SK-N-SH (cell line): ENCODE data around the gene SLC45A3. TPM values are rescaled to one million over a fixed set of nuclear protein-coding genes. Genes with fewer than 3 reads are reported as not detected.
A peak's percentile ranks its signal among the peaks of the same experiment; 100 is the strongest.

ENCODE experiments used
- CTCF ChIA-PET: fragments of 300-600, 350-600 bp; formaldehyde crosslinking; extraction: SDS; loops from one replicate; lab custom pipeline; 2021; lab: Yijun Ruan, JAX
- POLR2A ChIA-PET: fragments of 350-600 bp; sonication (Branson Sonifier 250); formaldehyde crosslinking; extraction: SDS; loops from one replicate; lab custom pipeline; 2020; ENCODE audit warnings: antibody characterized with exemption, inconsistent platforms; lab: Yijun Ruan, JAX
- DNase-seq: peaks from one replicate; pipeline ENCODE4 v3.0.0; 2012
- H2AFZ ChIP-seq: fragments of 200-600 bp; sonication (generic); 2 replicates; pipeline ENCODE4 v1.8.1; 2016; ENCODE audit warnings: antibody characterized with exemption, mild to moderate bottlenecking, low read depth
- H3F3A ChIP-seq: fragments of 200-600 bp; sonication (generic); replicated peaks from 2 replicates; pipeline ENCODE3; 2016; ENCODE audit warnings: antibody characterized with exemption, mild to moderate bottlenecking; ENCODE audit not compliant: insufficient read depth
- H3K27ac ChIP-seq, 2 experiments: fragments of 200-500 bp in 1 of 2; fragments of 200-600 bp in 1 of 2; sonication (Bioruptor generic) in 1 of 2; sonication (generic), shearing (Covaris generic) in 1 of 2; 2 replicates each; pipeline versions ENCODE4 v1.5.1 to v1.6.1; 2014 to 2016; ENCODE audit warnings: low read depth in 2 of 2, inconsistent platforms in 1 of 2, low read length in 1 of 2, mild to moderate bottlenecking in 1 of 2, mixed read lengths in 1 of 2
- H3K27me3 ChIP-seq: fragments of 200-600 bp; sonication (generic), shearing (Covaris generic); 2 replicates; pipeline ENCODE4 v1.6.1; 2016; ENCODE audit warnings: mixed run types; ENCODE audit not compliant: insufficient read depth
- H3K36me3 ChIP-seq, 2 experiments: fragments of 200-500 bp in 1 of 2; fragments of 200-600 bp in 1 of 2; sonication (Bioruptor generic) in 1 of 2; sonication (generic) in 1 of 2; replicated peaks in 1 of 2; 2 replicates each; pipeline versions ENCODE3 to v1.5.1; 2014 to 2016; ENCODE audit warnings: low read length in 1 of 2, mild to moderate bottlenecking in 1 of 2; ENCODE audit not compliant: insufficient read depth in 2 of 2, control insufficient read depth in 1 of 2
- H3K4me1 ChIP-seq, 2 experiments: fragments of 200-500 bp in 1 of 2; fragments of 200-600 bp in 1 of 2; sonication (Bioruptor generic) in 1 of 2; sonication (generic), shearing (Covaris generic) in 1 of 2; 2 replicates each; pipeline versions ENCODE4 v1.5.1 to v1.6.1; 2014 to 2016; ENCODE audit warnings: low read depth in 1 of 2, low read length in 1 of 2, mixed run types in 1 of 2; ENCODE audit not compliant: insufficient read depth in 2 of 2, control insufficient read depth in 1 of 2
- H3K4me2 ChIP-seq: fragments of 200-600 bp; sonication (generic), shearing (Covaris generic); 2 replicates; pipeline ENCODE4 v1.6.1; 2017; ENCODE audit warnings: mixed run types
- H3K4me3 ChIP-seq, 2 experiments: fragments of 200-500 bp in 1 of 2; fragments of 200-600 bp in 1 of 2; sonication (Bioruptor generic) in 1 of 2; sonication (generic), shearing (Covaris generic) in 1 of 2; 2 replicates each; pipeline versions ENCODE4 v1.5.1 to v1.8.1; 2014 to 2016; ENCODE audit warnings: low read depth in 2 of 2, inconsistent platforms in 1 of 2, low read length in 1 of 2, mild to moderate bottlenecking in 1 of 2, mixed read lengths in 1 of 2, moderate library complexity in 1 of 2
- H3K79me2 ChIP-seq: fragments of 200-600 bp; sonication (generic); 2 replicates; pipeline ENCODE4 v1.8.1; 2017; ENCODE audit warnings: mild to moderate bottlenecking; ENCODE audit not compliant: insufficient read depth
- H3K9ac ChIP-seq: fragments of 200-600 bp; sonication (generic); 2 replicates; pipeline ENCODE4 v1.6.1; 2017; ENCODE audit warnings: mixed run types
- H3K9me2 ChIP-seq: fragments of 200-600 bp; sonication (generic); 2 replicates; pipeline ENCODE4 v1.6.1; 2017; ENCODE audit warnings: mixed run types
- H3K9me3 ChIP-seq: fragments of 200-600 bp; sonication (generic); 2 replicates; pipeline ENCODE4 v1.6.1; 2017; ENCODE audit warnings: mixed run types, mild to moderate bottlenecking, moderate library complexity
- H4K20me1 ChIP-seq: fragments of 200-600 bp; sonication (generic); 2 replicates; pipeline ENCODE4 v1.6.1; 2017; ENCODE audit warnings: mild to moderate bottlenecking, mixed run types; ENCODE audit not compliant: insufficient read depth
- JUND ChIP-seq: IDR thresholded peaks from 2 replicates; pipeline ENCODE4 v1.4.0; 2012
- NFIC ChIP-seq: IDR thresholded peaks from 2 replicates; pipeline ENCODE4 v1.4.0; 2012; ENCODE audit warnings: borderline replicate concordance
- PBX3 ChIP-seq: IDR thresholded peaks from 2 replicates; pipeline ENCODE4; 2012
- REST ChIP-seq: IDR thresholded peaks from 2 replicates; pipeline ENCODE4 v1.6.1; 2012; ENCODE audit warnings: mild to moderate bottlenecking, low read depth, low read length, moderate library complexity
- SMC3 ChIP-seq: IDR thresholded peaks from 2 replicates; pipeline ENCODE4 v1.6.1; 2012; ENCODE audit warnings: low read depth, low read length, improper control_type of control experiment
- ZBTB33 ChIP-seq: IDR thresholded peaks from 2 replicates; pipeline ENCODE4 v1.4.0; 2012; ENCODE audit warnings: low read depth, borderline replicate concordance
- WGBS: methylation state at CpG from one replicate; pipeline ENCODE4 v1.1.6; 2017; ENCODE audit warnings: low lambda C conversion rate; 5-methylcytosine and 5-hydroxymethylcytosine counted together
- polyA plus RNA-seq, 3 experiments: library from polyadenylated mRNA; depleted of rRNA; stranded (reverse); fragments of >200 nt; gene quantifications; 2 replicates each; pipeline ENCODE4 v1.2.3, GENCODE V29; 2012

Gene SLC45A3
- polyA plus RNA-seq, 1 of the 3 experiments (the other 2 are of a cell fraction) = 4.6 TPM

GRCh38 chr1:205633421-205633976 lies 46.8 kb downstream of the SLC45A3 start (continued):
- TF ChIP-seq REST (no peak), NFIC (no peak), JUND (no peak), SMC3 (no peak)

- 86% methylated on average over 3 of the region's 3 CpGs for WGBS
- peak overlapping the region; percentile 83 for H3K4me2 ChIP-seq
- POLR2A ChIA-PET = interaction anchor here (0.8 to 2.3 kb wide), 7 partner anchors 9 to 345 kb away, joined by 3 to 12 read pairs (median 5); no protein-coding TSS in a partner anchor
- H3K27ac ChIP-seq = peak overlapping the region; percentile 81 to 86; a peak in 3 of 4 replicates
- H3F3A ChIP-seq = peaks cover 13% of the 10 kb centered on the region
- peak overlapping the region; percentile 73 for H2AFZ ChIP-seq
- H3K4me1 ChIP-seq = peaks cover 0 to 9% of the 10 kb centered on the region in 2 experiments; a peak in 2 of 4 replicates
- CTCF ChIA-PET = interaction anchor here (0.6 to 7.5 kb wide), 31 partner anchors 9 to 404 kb away, joined by 3 to 94 read pairs (median 6); partner anchors contain the start of genes NUCKS1 and SLC45A3
- peaks cover 34% of the 10 kb centered on the region for H3K79me2 ChIP-seq
- H3K27me3 ChIP-seq = no peaks in the 10 kb centered on the region
- H3K9me3 ChIP-seq = no peaks in the 10 kb centered on the region
- H3K9me2 ChIP-seq = no peaks in the 10 kb centered on the region
- H3K4me3 ChIP-seq = peak overlapping the region; percentile 67 to 77
- peak overlapping the region; percentile 79 for H3K9ac ChIP-seq
- TF ChIP-seq ZBTB33 (no peak), PBX3 (no peak)
- no peak for DNase-seq
- H3K36me3 ChIP-seq = peaks cover 0 to 7% of the 10 kb centered on the region in 2 experiments
- H4K20me1 ChIP-seq = no peaks in the 10 kb centered on the region
These were observed 47.6 kb downstream of the SLC45A3 start for GRCh38 chr1:205632669-205633169.
